ENCODE measurements around the gene TRPM3. TPM values are rescaled to one million over a fixed set of nuclear protein-coding genes. Genes with fewer than 3 reads are reported as not detected.

Gene TRPM3
- total and polyA plus RNA-seq, 9 of the 15 experiments (the other 6 are each of a cell fraction or from before 2014, with no cell fraction given): 0.04 TPM; not detected in 8

GRCh38 chr9:70485273-70485858 is 636.1 kb downstream of the TRPM3 start (continued):
- TF ChIP-seq ARNT (IDR thresholded peaks at IDR 0.05) (peak; percentile 23 to 80; a peak in 1 of 4 replicates), TRIM24 (IDR thresholded peaks at IDR 0.05) (peak; percentile 81 to 84), ZNF518B (CRISPR knock-in tag; IDR thresholded peaks at IDR 0.05) (no peak), USF1 (CRISPR knock-in tag; IDR thresholded peaks at IDR 0.05) (no peak), ERF (CRISPR knock-in tag; IDR thresholded peaks at IDR 0.05) (no peak), CREB3L1 (IDR thresholded peaks at IDR 0.05; ENCODE audit: borderline replicate concordance, low read depth) (peak; percentile 40; the same call in 1 of the 2 replicates), CHD2 (IDR thresholded peaks at IDR 0.05; ENCODE audit: low read depth, low read length) (0 out of 2 replicates have a peak, but pooled peaks have one; percentile 20), E2F5 (CRISPR knock-in tag; IDR thresholded peaks at IDR 0.05) (no peak), GABPB2 (CRISPR knock-in tag; conservative IDR thresholded peaks at IDR 0.05) (no peak), ZNF408 (CRISPR knock-in tag; IDR thresholded peaks at IDR 0.05; ENCODE audit: low read depth) (no peak), EGR1 (conservative IDR thresholded peaks at IDR 0.05) (peak; percentile 59; the same call in 1 of the 2 replicates), KLF10 (CRISPR knock-in tag; IDR thresholded peaks at IDR 0.05) (no peak), C11orf30 (IDR thresholded peaks at IDR 0.05; ENCODE audit: low read depth) (peak; percentile 96), PCBP2 (IDR thresholded peaks at IDR 0.05; ENCODE audit: low read depth, low read length, poor library complexity, severe bottlenecking) (no peak), ZKSCAN8 (CRISPR knock-in tag; IDR thresholded peaks at IDR 0.05) (no peak), MYC (IDR thresholded peaks at IDR 0.05; ENCODE audit: low read depth, low read length) (peak; percentile 75), MYC (CRISPR knock-in tag; IDR thresholded peaks at IDR 0.05; ENCODE audit: borderline replicate concordance, low read depth) (no peak), GATA2 (CRISPR knock-in tag; IDR thresholded peaks at IDR 0.05) (peak; percentile 90), ZNF445 (CRISPR knock-in tag; IDR thresholded peaks at IDR 0.05; ENCODE audit: low read depth) (no peak), NFIC (IDR thresholded peaks at IDR 0.05) (peak; percentile 81), CREBBP (IDR thresholded peaks at IDR 0.05; ENCODE audit: low read depth, low read length) (no peak)
- TF ChIP-seq, protein P1, sequence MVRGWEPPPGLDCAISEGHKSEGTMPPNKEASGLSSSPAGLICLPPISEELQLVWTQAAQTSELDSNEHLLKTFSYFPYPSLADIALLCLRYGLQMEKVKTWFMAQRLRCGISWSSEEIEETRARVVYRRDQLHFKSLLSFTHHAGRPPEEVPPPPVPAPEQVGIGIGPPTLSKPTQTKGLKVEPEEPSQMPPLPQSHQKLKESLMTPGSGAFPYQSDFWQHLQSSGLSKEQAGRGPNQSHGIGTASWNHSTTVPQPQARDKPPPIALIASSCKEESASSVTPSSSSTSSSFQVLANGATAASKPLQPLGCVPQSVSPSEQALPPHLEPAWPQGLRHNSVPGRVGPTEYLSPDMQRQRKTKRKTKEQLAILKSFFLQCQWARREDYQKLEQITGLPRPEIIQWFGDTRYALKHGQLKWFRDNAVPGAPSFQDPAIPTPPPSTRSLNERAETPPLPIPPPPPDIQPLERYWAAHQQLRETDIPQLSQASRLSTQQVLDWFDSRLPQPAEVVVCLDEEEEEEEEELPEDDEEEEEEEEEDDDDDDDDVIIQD (CRISPR knock-in tag; IDR thresholded peaks at IDR 0.05): no peak

All from K562 (cell line).